EH (cell line): ENCODE results near the gene BRD3OS.
"Not testable (repeated sequence)": the region's sequence is repeated elsewhere in the genome, so short reads cannot be mapped to it uniquely, and the experiment has no call there.

Experiments
- DNase-seq: peaks from one replicate; pipeline ENCODE4 v3.0.0-alpha.2; 2015; ENCODE audit warnings: low read depth

The BRD3OS gene

GRCh38 chr9:134063571-134064450 lies 38.5 kb downstream of the BRD3OS start:
- no peak for DNase-seq

DNA sequence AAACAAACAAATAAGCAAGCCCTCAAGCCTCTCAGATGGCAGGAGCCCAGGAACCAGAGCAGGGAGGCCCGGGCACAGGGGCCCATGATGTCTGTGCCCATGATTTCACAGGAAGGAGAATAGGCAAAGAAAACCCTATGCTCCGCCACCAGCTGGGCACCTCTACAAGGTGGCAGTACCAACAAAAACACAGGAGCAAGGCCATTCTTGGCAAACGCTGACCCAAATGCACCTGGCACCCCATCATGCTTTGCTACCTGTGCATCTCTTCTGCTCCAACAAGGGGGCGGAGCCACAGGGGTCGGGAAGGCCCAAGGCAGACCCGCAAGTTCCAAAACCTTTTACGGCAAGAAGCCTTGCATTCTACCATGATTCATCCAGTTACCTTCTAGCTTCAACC lies 39.4 kb downstream of the BRD3OS start:
- no peak for DNase-seq

DNA sequence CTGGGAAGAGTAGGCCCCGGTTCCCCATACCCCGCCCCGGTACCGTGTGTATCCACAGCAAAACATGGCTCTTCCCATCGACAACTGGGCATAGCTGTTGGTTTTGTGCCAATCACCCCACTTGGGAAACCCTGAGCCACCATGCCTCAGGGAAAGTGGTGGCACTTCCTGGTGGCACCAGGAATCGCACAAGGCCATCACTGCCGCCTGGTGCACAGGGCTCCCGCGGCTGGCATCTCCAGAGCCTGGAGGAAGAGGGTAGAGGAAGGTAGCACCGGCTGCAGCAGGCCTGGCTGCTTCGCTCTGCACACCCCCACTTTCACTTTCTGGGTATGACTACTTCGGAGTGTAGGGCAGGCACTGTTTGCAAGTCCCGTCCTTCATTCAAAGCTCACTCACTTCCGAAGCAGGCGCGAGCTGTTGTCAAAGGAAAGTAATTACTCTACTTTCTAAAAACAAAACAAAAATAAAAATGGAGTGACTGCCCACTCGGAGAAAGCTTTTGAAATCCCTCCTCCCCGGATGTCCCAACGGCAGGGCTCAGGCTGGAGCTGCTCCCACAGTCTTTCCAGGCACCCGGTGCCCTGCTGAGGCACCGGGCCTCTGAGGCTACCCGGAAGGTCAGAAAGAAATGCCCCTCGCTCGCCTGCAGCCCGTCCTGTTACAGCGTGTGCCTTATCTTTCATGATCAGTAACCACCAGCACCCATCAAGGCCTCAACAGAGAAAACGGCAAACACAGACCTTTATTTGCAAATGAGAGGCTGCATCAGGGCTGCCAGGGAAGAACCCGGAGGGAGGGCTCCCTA lies 40.5 kb downstream of the BRD3OS start:
- peak; percentile 73 for DNase-seq

DNA sequence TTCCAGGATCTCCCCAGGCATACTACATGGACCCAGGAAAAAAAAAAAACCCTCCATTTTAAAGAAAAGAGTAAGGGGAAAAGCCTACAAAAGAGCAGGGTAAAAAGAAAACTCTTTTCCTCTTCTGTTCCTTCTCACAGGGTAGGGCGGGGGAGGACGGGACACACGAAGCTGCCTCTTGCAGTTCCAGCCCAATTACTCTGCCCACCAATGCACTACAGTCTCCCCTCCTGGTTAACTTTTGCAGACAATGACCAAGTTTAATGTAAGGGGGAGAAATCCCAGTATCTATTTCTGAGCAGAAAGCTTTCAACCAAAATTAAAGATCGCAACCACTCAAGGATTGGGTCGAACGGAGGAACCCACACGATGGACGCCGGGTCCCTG lies 41.2 kb downstream of the BRD3OS start:
- peak; percentile 37 for DNase-seq

- DNase-seq, result peak; percentile 37
These were observed 41.9 kb downstream of the BRD3OS start for GRCh38 chr9:134066913-134067851.

GRCh38 chr9:134067904-134068743 lies 42.8 kb downstream of the BRD3OS start, which contains the start of gene BRD3:
TSS of gene BRD3 (minus strand) at chr9:134068026. CDS start at chr9:134053477, 14,549 bp downstream.
- peak; percentile 90 for DNase-seq

DNA sequence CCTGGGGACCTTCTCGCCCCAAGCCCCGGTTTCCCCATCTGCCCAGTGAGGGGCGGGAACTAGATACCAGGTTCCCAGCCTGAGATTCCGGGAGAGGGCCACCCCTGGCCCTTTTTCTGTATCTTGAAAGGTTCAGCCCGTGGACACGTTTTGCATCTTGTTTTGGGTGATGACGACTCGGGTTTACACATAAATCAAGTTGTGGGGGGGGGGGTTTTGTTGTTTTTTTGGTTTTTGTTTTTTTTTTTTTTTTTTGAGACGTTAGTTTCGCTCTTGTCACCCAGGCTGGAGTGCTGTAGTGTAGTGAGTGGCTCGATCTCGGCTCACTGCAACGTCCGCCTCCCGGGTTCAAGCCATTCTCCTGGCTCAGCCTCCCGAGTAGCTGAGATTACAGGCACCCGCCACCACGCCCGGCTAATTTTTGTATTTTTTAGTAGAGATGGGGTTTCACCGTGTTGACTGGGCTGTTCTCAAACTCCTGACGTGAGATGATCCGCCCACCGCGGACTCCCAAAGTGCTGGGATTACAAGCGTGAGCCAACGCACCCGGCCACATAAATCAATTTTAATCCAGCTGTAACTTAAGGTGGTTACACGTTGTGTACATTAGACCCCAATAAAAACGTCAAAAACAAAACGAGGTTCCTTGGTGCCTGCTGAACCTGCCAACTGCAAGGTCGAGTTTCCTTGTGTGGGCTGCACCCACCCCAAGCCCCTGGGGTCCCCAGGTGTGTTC lies 43.6 kb downstream of the BRD3OS start:
- DNase-seq, result peak; percentile 7

DNA sequence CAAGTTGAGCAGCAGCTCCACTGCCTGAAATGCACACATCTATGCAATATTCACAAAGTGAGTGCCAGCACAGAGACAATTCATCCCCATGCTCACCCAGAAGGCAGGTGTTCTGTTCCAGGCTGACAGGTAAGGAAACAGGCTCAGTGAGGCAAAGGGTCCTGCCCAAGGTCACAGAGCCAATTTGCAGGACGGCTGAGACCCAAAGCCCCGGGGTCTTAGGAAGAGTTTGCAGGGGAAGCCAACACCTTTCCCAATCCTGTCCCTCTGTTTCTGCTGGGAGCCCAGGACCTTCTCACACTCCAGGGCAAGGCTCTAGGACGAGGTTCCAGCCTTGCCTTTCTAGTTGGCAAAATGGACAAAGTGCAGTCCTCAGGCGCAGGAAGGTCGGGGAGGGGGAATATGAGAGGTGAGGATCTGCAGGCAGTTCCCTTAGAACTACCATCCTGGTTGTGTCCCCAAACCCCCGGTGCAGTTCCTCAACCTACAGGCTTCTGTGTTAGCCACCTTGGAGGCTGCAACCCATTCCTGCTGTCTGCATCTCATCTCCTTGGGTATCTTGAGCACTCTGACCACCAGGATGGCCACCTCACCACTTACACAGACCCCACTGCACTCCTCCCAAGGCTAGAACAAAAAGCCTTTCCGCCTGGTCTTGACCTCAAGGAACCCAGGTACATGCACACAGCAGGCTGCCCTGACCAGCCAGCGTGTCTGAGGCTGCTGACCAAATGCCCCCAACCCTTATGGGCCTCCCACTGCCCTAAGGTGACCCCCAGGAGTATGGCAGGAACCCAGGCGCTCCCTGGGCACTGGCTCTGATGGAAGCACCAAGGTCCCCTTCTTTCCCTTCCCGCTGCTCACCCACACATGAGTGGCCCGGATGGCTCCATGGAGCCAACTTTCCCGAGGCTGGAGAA lies 44.5 kb downstream of the BRD3OS start:
- DNase-seq, result no peak

DNA sequence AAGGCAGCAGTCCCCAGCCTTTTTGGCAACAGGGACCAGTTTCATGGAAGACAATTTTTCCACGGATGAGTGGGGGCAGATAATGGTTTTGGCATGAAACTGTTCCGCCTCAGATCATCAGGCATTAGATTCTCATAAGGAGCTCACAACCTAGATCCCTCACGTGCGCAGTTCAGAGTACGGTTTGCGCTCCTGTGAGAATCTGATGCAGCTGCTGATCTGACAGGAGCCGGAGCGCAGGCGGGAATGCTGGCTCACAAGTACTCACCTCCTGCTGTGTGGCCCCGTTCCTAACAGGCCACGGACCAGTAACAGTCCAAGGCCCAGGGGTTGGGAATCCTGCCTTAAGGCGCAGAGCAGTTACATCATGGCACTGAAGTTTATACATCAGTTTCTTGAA lies 45.9 kb downstream of the BRD3OS start:
- DNase-seq, result no peak

DNA sequence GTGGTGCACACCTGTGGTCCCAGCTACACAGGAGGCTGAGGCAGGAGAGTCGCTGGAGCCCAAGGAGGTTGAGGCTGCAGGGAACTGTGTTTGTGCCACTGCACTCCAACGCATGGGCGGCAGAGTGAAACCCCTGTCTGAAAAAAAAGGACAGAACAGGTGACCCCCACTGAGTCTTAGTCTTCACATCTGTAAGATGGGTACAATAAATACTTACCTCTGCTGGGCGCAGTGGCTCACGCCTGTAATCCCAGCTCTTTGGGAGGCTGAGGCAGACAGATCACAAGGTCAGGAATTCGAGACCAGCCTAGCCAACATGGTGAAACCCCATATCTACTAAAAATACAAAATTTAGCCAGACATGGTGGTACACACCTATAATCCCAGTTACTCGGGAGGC lies 47.4 kb downstream of the BRD3OS start:
- not testable (repeated sequence) for DNase-seq

DNA sequence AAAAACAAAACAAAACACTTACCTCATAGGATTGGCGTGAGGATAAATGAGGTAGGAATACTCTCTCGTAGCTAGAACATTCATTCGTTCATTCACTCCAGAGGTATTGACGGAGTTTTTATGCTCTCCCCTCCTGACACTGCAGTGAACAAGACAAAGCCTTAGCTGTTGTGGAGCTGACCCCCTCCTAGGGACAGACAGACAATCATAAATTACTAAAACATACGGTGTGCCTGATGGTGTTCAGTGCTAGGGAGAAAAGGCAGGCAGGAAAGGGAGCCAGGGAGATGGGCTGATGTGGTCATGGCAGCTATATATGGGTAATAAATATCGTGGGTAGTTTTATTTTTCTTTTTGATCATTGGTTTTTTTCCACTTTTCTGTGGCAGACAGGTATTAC lies 48.2 kb downstream of the BRD3OS start:
- DNase-seq, result no peak

GRCh38 chr9:134075689-134076088 lies 50.4 kb downstream of the BRD3OS start:
- DNase-seq, result not testable (repeated sequence)

- DNase-seq, result no peak
These were observed 51.4 kb downstream of the BRD3OS start for GRCh38 chr9:134076644-134077043.
